HepG2 (cell line): ENCODE results near the gene PRCD. TPM values are rescaled to one million over a fixed set of nuclear protein-coding genes. Genes with fewer than 3 reads are reported as not detected.
A peak's percentile ranks its signal among the peaks of the same experiment; 100 is the strongest.

Experiments
- AKAP8 ChIP-seq: sonication (generic); formaldehyde crosslinking; IDR thresholded peaks from 2 replicates; pipeline ENCODE4 v1.5.1; 2020; ENCODE audit warnings: mild to moderate bottlenecking, missing genetic modification reagents
- ATF7-NPFF ChIP-seq: sonication (generic); formaldehyde crosslinking; IDR thresholded peaks from 2 replicates; pipeline ENCODE4 v1.8.1; 2023; ENCODE audit warnings: mild to moderate bottlenecking, low read depth, missing genetic modification reagents, moderate library complexity
- ETV5 ChIP-seq: IDR thresholded peaks from 2 replicates; pipeline ENCODE4 v1.6.1; 2018; ENCODE audit warnings: missing biosample characterization, missing genetic modification reagents, inconsistent platforms, borderline replicate concordance
- EZH2 ChIP-seq: conservative IDR thresholded peaks from 2 replicates; pipeline ENCODE4 v1.6.1; 2012; ENCODE audit warnings: mild to moderate bottlenecking, low read depth, low read length, moderate library complexity
- HNRNPL ChIP-seq: fragments of 200-400 bp; formaldehyde crosslinking; IDR thresholded peaks from 2 replicates; pipeline ENCODE4 v1.6.1; 2017; ENCODE audit warnings: mild to moderate bottlenecking, low read depth, low read length
- PAX8 ChIP-seq: sonication (generic); formaldehyde crosslinking; IDR thresholded peaks from 2 replicates; pipeline ENCODE4 v1.8.0; 2022; ENCODE audit warnings: mild to moderate bottlenecking, missing genetic modification reagents, borderline replicate concordance
- RXRA ChIP-seq: sonication (generic); formaldehyde crosslinking; IDR thresholded peaks from 2 replicates; pipeline ENCODE4 v1.5.1; 2020; ENCODE audit warnings: missing genetic modification reagents
- ZBTB7B ChIP-seq: sonication (generic); formaldehyde crosslinking; IDR thresholded peaks from 2 replicates; pipeline ENCODE4 v1.4.0; 2020; ENCODE audit warnings: missing genetic modification reagents
- ZFAT ChIP-seq: sonication (generic); formaldehyde crosslinking; conservative IDR thresholded peaks from 2 replicates; pipeline ENCODE4 v1.8.1; 2023; ENCODE audit warnings: missing genetic modification reagents, inconsistent platforms
- ZNF124 ChIP-seq: sonication (generic); formaldehyde crosslinking; IDR thresholded peaks from 2 replicates; pipeline ENCODE4 v1.4.0; 2020; ENCODE audit warnings: missing genetic modification reagents
- ZNF350 ChIP-seq: sonication (generic); formaldehyde crosslinking; IDR thresholded peaks from 2 replicates; pipeline ENCODE4 v1.4.0; 2020; ENCODE audit warnings: mild to moderate bottlenecking, low read depth, missing genetic modification reagents, borderline replicate concordance
- ZNF446 ChIP-seq: sonication (generic); formaldehyde crosslinking; IDR thresholded peaks from 2 replicates; pipeline ENCODE4 v1.5.0; 2020; ENCODE audit warnings: mild to moderate bottlenecking, missing genetic modification reagents
- ZNF577 ChIP-seq: sonication (generic); formaldehyde crosslinking; IDR thresholded peaks from 2 replicates; pipeline ENCODE4 v1.4.0; 2020; ENCODE audit warnings: mild to moderate bottlenecking, low read depth, missing genetic modification reagents, borderline replicate concordance
- ZNF879 ChIP-seq: sonication (generic); formaldehyde crosslinking; IDR thresholded peaks from 2 replicates; pipeline ENCODE4 v1.8.1; 2023; ENCODE audit warnings: missing genetic modification reagents
- ZSCAN30 ChIP-seq: sonication (generic); formaldehyde crosslinking; IDR thresholded peaks from 2 replicates; pipeline ENCODE4 v1.5.0; 2020; ENCODE audit warnings: mild to moderate bottlenecking, missing genetic modification reagents
- polyA plus RNA-seq, 8 experiments: library from polyadenylated mRNA; depleted of rRNA in 3 of 8; stranded (reverse) in 7 of 8; unstranded in 1 of 8; fragments of >200 nt; fragmentation: Illumina TruSeq in 4 of 8; extraction: Trizol in 4 of 8; gene quantifications; 2 replicates each; pipeline versions ENCODE4 v1.2.1 to v1.2.3, GENCODE V29; 2011 to 2016; ENCODE audit warnings: low read depth in 4 of 8, missing spikeins in 1 of 8, mixed read lengths in 1 of 8; ENCODE audit not compliant: insufficient read depth in 1 of 8
- total RNA-seq, 5 experiments: library from RNA; depleted of rRNA; stranded (reverse); fragments of >200 nt; fragmentation: Illumina TruSeq; extraction: Trizol; gene quantifications; 2 replicates each; pipeline ENCODE4 v1.2.3, GENCODE V29; 2016; ENCODE audit warnings: low read depth in 1 of 5
- TF ChIP-seq, protein P1 (sequence below): sonication (generic); formaldehyde crosslinking; IDR thresholded peaks from 2 replicates; pipeline ENCODE4 v1.4.0; 2020; ENCODE audit warnings: missing genetic modification reagents
- TF ChIP-seq, protein P2 (sequence below): sonication (generic); formaldehyde crosslinking; IDR thresholded peaks from 2 replicates; pipeline ENCODE4 v1.8.1; 2023; ENCODE audit warnings: mild to moderate bottlenecking, moderate library complexity, missing genetic modification reagents
- TF ChIP-seq, protein P3 (sequence below): IDR thresholded peaks from 2 replicates; pipeline ENCODE4 v1.6.1; 2016; ENCODE audit warnings: missing genetic modification reagents, missing compliant biosample characterization
- TF ChIP-seq, protein P4 (sequence below): IDR thresholded peaks from 2 replicates; pipeline ENCODE4 v1.6.1; 2016; ENCODE audit warnings: low read depth, missing genetic modification reagents, missing compliant biosample characterization

Gene PRCD
- total and polyA plus RNA-seq, 2 of the 13 experiments (the other 11 are each of a cell fraction or from before 2014, with no cell fraction given), result 0.51 TPM; not detected in 1

DNA sequence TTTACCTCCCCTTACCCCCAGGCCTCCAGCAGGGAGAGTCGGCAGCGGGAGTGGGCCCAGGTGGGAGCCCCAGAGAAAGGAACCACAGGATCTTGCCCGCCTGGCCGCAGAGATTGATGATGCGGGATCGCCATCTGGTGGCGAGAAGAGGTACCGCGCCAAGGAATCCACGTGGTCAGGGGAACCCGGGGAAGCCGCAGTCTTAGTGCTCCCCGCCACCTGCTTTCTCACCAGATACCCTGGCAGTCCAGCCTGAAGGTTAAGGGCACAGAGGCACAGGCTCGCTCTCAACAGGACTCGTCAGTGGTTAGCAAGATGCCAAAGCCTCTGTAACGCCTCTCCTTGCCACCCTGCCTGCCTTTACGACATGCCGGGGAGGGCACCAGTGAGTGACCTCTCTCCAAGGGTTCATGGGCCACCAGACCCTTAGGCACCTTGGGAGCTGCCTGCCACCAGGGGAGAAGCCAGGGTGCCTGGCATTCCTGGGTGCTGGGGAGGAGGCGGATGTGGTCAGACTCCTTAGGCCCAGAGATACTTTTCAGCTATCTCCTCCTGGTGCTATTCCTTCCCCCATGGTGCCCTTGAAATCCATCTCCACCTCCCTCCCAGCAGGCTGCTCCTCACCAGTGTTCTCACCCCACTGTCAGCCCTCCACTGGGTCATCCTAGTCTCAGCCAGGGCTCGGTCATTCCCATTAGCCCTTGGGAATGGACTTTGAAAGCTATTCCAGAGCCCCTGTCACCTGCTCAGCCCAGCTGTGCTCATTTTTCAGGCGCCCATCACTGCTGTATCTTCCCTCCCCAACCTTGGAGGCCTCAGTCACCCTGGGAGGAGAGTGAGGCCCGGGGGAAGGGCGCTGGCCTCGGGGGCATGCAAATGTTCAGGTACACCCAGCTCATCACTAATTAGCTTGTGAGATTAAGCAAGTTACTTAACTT, 33.2 kb upstream of the PRCD start (continued):
- no peak for TF ChIP-seq ZSCAN30
- TF ChIP-seq, protein P1, sequence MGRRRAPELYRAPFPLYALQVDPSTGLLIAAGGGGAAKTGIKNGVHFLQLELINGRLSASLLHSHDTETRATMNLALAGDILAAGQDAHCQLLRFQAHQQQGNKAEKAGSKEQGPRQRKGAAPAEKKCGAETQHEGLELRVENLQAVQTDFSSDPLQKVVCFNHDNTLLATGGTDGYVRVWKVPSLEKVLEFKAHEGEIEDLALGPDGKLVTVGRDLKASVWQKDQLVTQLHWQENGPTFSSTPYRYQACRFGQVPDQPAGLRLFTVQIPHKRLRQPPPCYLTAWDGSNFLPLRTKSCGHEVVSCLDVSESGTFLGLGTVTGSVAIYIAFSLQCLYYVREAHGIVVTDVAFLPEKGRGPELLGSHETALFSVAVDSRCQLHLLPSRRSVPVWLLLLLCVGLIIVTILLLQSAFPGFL, result no peak
- peak; percentile 27; the same call in 1 of the 2 replicates for TF ChIP-seq RXRA
- 0 out of 2 replicates have a peak, but pooled peaks have one; percentile 38 for TF ChIP-seq ZNF446 (CRISPR knock-in tag)
- peak; percentile 67; the same call in 1 of the 2 replicates for TF ChIP-seq HNRNPL
- peak; percentile 71 for TF ChIP-seq ZNF350 (CRISPR knock-in tag)
- peak; percentile 81 for TF ChIP-seq ZBTB7B (CRISPR knock-in tag)
- no peak for TF ChIP-seq ZFAT (CRISPR knock-in tag)
- TF ChIP-seq, protein P2, sequence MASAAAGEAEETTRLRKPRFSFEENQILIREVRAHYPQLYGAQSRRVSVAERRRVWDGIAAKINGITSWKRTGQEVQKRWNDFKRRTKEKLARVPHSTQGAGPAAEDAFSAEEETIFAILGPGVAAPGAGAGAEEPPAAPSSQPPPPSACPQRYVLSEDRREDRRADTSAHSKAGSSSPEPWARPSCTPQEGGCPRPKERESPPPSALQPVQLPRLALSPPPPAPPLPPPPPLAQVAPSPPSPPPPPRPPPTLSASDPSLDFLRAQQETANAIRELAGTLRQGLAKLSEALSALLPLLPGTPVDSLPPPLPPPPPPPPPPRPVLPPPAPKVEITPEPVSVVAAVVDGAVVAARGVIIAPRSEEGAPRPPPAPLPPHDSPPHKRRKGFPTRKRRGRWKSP, result peak; percentile 60; the same call in 1 of the 2 replicates
- 0 out of 2 replicates have a peak, but pooled peaks have one; percentile 42 for TF ChIP-seq PAX8 (CRISPR knock-in tag)
- peak; percentile 82; the same call in 1 of the 2 replicates for TF ChIP-seq ZNF124 (CRISPR knock-in tag)
- TF ChIP-seq, protein P3, sequence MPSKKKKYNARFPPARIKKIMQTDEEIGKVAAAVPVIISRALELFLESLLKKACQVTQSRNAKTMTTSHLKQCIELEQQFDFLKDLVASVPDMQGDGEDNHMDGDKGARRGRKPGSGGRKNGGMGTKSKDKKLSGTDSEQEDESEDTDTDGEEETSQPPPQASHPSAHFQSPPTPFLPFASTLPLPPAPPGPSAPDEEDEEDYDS, result 0 out of 2 replicates have a peak, but pooled peaks have one; percentile 28
- TF ChIP-seq EZH2, result peak; percentile 78; the same call in 1 of the 2 replicates
- TF ChIP-seq ZNF577 (CRISPR knock-in tag), result no peak
- peak; percentile 47; the same call in 1 of the 2 replicates for TF ChIP-seq ATF7-NPFF (CRISPR knock-in tag)
- TF ChIP-seq AKAP8 (CRISPR knock-in tag), result 0 out of 2 replicates have a peak, but pooled peaks have one; percentile 37
- peak; percentile 56 for TF ChIP-seq ETV5 (CRISPR knock-in tag)
- TF ChIP-seq, protein P4, sequence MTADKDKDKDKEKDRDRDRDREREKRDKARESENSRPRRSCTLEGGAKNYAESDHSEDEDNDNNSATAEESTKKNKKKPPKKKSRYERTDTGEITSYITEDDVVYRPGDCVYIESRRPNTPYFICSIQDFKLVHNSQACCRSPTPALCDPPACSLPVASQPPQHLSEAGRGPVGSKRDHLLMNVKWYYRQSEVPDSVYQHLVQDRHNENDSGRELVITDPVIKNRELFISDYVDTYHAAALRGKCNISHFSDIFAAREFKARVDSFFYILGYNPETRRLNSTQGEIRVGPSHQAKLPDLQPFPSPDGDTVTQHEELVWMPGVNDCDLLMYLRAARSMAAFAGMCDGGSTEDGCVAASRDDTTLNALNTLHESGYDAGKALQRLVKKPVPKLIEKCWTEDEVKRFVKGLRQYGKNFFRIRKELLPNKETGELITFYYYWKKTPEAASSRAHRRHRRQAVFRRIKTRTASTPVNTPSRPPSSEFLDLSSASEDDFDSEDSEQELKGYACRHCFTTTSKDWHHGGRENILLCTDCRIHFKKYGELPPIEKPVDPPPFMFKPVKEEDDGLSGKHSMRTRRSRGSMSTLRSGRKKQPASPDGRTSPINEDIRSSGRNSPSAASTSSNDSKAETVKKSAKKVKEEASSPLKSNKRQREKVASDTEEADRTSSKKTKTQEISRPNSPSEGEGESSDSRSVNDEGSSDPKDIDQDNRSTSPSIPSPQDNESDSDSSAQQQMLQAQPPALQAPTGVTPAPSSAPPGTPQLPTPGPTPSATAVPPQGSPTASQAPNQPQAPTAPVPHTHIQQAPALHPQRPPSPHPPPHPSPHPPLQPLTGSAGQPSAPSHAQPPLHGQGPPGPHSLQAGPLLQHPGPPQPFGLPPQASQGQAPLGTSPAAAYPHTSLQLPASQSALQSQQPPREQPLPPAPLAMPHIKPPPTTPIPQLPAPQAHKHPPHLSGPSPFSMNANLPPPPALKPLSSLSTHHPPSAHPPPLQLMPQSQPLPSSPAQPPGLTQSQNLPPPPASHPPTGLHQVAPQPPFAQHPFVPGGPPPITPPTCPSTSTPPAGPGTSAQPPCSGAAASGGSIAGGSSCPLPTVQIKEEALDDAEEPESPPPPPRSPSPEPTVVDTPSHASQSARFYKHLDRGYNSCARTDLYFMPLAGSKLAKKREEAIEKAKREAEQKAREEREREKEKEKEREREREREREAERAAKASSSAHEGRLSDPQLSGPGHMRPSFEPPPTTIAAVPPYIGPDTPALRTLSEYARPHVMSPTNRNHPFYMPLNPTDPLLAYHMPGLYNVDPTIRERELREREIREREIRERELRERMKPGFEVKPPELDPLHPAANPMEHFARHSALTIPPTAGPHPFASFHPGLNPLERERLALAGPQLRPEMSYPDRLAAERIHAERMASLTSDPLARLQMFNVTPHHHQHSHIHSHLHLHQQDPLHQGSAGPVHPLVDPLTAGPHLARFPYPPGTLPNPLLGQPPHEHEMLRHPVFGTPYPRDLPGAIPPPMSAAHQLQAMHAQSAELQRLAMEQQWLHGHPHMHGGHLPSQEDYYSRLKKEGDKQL, result 0 out of 2 replicates have a peak, but pooled peaks have one; percentile 19
- 0 out of 2 replicates have a peak, but pooled peaks have one; percentile 58 for TF ChIP-seq ZNF879
